Right atrium auricular region (tissue), 2 donors: ENCODE data around the gene TMEM117. TPM values are rescaled to one million over a fixed set of nuclear protein-coding genes. Genes with fewer than 3 reads are reported as not detected.
"Not testable (repeated sequence)": the region's sequence is repeated elsewhere in the genome, so short reads cannot be mapped to it uniquely, and the experiment has no call there.

Source experiments
- DNase-seq: peaks from one replicate; pipeline ENCODE4 v3.0.0-alpha.2; 2019; ENCODE audit warnings: low spot score
- H3K27ac ChIP-seq, 2 donors: fragments of 200-600 bp; sonication (generic); 1 replicate in 1 of 2; 2 replicates in 1 of 2; pipeline ENCODE4 v1.5.1; 2016 to 2019
- H3K27me3 ChIP-seq, 2 donors: fragments of 200-600 bp; sonication (generic); one replicate each; pipeline versions ENCODE4 v1.5.1 to v1.6.0; 2017 to 2019
- H3K36me3 ChIP-seq: fragments of 200-600 bp; sonication (generic); one replicate; pipeline ENCODE4 v1.5.1; 2016
- H3K4me1 ChIP-seq, 2 donors: fragments of 200-600 bp; sonication (generic); one replicate each; pipeline versions ENCODE4 v1.5.1 to v1.6.0; 2017 to 2019
- H3K4me3 ChIP-seq, 2 donors: fragments of 200-600 bp; sonication (generic); 1 replicate in 1 of 2; 2 replicates in 1 of 2; pipeline ENCODE4 v1.5.1; 2017 to 2019; ENCODE audit warnings: mild to moderate bottlenecking in 1 of 2, moderate library complexity in 1 of 2
- H3K9me3 ChIP-seq, 2 donors: fragments of 200-600 bp; sonication (generic); one replicate each; pipeline ENCODE4 v1.5.1; 2019
- CTCF ChIP-seq, 2 donors: fragments of 200-600 bp; sonication (generic); IDR thresholded peaks; one replicate each; pipeline ENCODE4 v1.5.1; 2019; ENCODE audit warnings: antibody characterized with exemption in 2 of 2
- total RNA-seq, 2 donors: library from RNA; depleted of rRNA; stranded (reverse); fragments of >200 nt; gene quantifications; one replicate each; pipeline ENCODE4 v1.1.0, GENCODE V29; 2016

TMEM117 gene
- total RNA-seq, 2 donors from 2014 or later, result 10.8 to 24.1 TPM

- no peak for TF ChIP-seq CTCF (IDR thresholded peaks at IDR 0.05)
- Histone ChIP-seq H3K4me3 (no peak overlapping the region), H3K4me1 (no peaks in the 10 kb centered on the region), H3K36me3 (no peaks in the 10 kb centered on the region), H3K27me3 (no peaks in the 10 kb centered on the region), H3K27ac (no peak overlapping the region), H3K9me3 (no peaks in the 10 kb centered on the region)
- no peak for DNase-seq
Observed at GRCh38 chr12:44246482-44247105, 410.7 kb downstream of the TMEM117 start.

- no peaks in the 10 kb centered on the region for H3K36me3 ChIP-seq
- no peak overlapping the region for H3K27ac ChIP-seq
- TF ChIP-seq CTCF (IDR thresholded peaks at IDR 0.05), result no peak
- H3K27me3 ChIP-seq, result no peaks in the 10 kb centered on the region
- H3K4me3 ChIP-seq, result no peak overlapping the region
- H3K9me3 ChIP-seq, result no peaks in the 10 kb centered on the region
- no peaks in the 10 kb centered on the region for H3K4me1 ChIP-seq
- DNase-seq, result no peak
Observed at GRCh38 chr12:44247588-44247987, 411.7 kb downstream of the TMEM117 start.

- no peaks in the 10 kb centered on the region for H3K9me3 ChIP-seq
- no peaks in the 10 kb centered on the region for H3K36me3 ChIP-seq
- H3K4me3 ChIP-seq, result no peak overlapping the region
- no peaks in the 10 kb centered on the region for H3K27me3 ChIP-seq
- H3K4me1 ChIP-seq, result no peaks in the 10 kb centered on the region
- TF ChIP-seq CTCF (IDR thresholded peaks at IDR 0.05), result no peak
- no peak for DNase-seq
- no peak overlapping the region for H3K27ac ChIP-seq
Observed at GRCh38 chr12:44248436-44248835, 412.6 kb downstream of the TMEM117 start.

GRCh38 chr12:44250440-44250839, 414.6 kb downstream of the TMEM117 start:
- not testable (repeated sequence) for H3K27ac ChIP-seq, H3K9me3 ChIP-seq, H3K36me3 ChIP-seq, H3K27me3 ChIP-seq, H3K4me3 ChIP-seq, H3K4me1 ChIP-seq, DNase-seq

GRCh38 chr12:44253338-44253856, 417.5 kb downstream of the TMEM117 start:
- H3K27me3 ChIP-seq, result no peaks in the 10 kb centered on the region
- DNase-seq, result no peak
- H3K27ac ChIP-seq, result no peak overlapping the region
- no peaks in the 10 kb centered on the region for H3K4me1 ChIP-seq
- TF ChIP-seq CTCF (IDR thresholded peaks at IDR 0.05), result no peak
- no peaks in the 10 kb centered on the region for H3K36me3 ChIP-seq
- H3K4me3 ChIP-seq, result no peak overlapping the region
- H3K9me3 ChIP-seq, result no peaks in the 10 kb centered on the region

- H3K4me3 ChIP-seq, result no peak overlapping the region
- no peaks in the 10 kb centered on the region for H3K9me3 ChIP-seq
- no peaks in the 10 kb centered on the region for H3K27me3 ChIP-seq
- no peak for TF ChIP-seq CTCF (IDR thresholded peaks at IDR 0.05)
- H3K36me3 ChIP-seq, result no peaks in the 10 kb centered on the region
- no peaks in the 10 kb centered on the region for H3K4me1 ChIP-seq
- DNase-seq, result no peak
- no peak overlapping the region for H3K27ac ChIP-seq
Observed at GRCh38 chr12:44258246-44258645, 422.4 kb downstream of the TMEM117 start.
